ENCODE results near the gene LCN10. TPM values are rescaled to one million over a fixed set of nuclear protein-coding genes. Genes with fewer than 3 reads are reported as not detected.

Gene LCN10
- total and polyA plus RNA-seq, 2 experiments from 2014 or later, result not detected

DNA sequence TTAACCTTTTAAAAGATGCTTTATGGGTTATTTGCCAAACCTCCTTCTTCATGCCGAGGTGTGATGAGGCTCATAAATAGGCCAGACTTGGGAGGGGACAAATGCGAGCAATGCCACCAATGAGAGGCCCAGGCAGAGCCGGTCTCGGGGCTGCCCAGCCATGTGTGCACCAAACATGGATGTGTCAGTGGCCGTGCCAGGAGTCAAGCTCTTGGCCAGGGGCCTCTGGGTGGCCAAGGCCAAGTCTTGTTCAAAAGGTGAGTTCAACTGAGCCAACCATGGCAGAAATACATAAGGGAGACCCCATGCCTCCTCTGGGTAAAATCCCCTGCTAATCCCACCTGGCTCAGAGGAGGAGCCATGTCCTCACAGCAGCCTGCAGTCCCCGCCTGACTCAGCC is 32.5 kb upstream of the LCN10 start:
- Histone ChIP-seq H3K27me3 (no peaks in the 10 kb centered on the region), H3K4me1 (ENCODE audit: insufficient read depth) (peaks cover 19% of the 10 kb centered on the region), H4K20me1 (ENCODE audit: insufficient read depth, poor library complexity, severe bottlenecking) (no peaks in the 10 kb centered on the region), H3K9me2 (replicated peaks; ENCODE audit: insufficient read depth) (no peaks in the 10 kb centered on the region), H3K79me2 (no peaks in the 10 kb centered on the region), H3K4me3 (no peak overlapping the region), H2AFZ (no peak overlapping the region), H3K36me3 (replicated peaks; ENCODE audit: insufficient read depth, low read depth) (no peaks in the 10 kb centered on the region), H3K9me3 (ENCODE audit: low read depth) (no peaks in the 10 kb centered on the region), H3K27ac (no peak overlapping the region), H3K4me2 (no peak overlapping the region)
- WGBS (ENCODE audit: low lambda C conversion rate, missing lambda C conversion rate), result 59% methylated on average over 6 of the region's 6 CpGs
- DNase-seq (ENCODE audit: low spot score), result no peak
- no peak for TF ChIP-seq EZH2 (IDR thresholded peaks at IDR 0.05; ENCODE audit: borderline replicate concordance)
- TF ChIP-seq, protein P1, sequence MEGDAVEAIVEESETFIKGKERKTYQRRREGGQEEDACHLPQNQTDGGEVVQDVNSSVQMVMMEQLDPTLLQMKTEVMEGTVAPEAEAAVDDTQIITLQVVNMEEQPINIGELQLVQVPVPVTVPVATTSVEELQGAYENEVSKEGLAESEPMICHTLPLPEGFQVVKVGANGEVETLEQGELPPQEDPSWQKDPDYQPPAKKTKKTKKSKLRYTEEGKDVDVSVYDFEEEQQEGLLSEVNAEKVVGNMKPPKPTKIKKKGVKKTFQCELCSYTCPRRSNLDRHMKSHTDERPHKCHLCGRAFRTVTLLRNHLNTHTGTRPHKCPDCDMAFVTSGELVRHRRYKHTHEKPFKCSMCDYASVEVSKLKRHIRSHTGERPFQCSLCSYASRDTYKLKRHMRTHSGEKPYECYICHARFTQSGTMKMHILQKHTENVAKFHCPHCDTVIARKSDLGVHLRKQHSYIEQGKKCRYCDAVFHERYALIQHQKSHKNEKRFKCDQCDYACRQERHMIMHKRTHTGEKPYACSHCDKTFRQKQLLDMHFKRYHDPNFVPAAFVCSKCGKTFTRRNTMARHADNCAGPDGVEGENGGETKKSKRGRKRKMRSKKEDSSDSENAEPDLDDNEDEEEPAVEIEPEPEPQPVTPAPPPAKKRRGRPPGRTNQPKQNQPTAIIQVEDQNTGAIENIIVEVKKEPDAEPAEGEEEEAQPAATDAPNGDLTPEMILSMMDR (IDR thresholded peaks at IDR 0.05; ENCODE audit: poor library complexity), result no peak
- TF ChIP-seq EZH2phosphoT487 (IDR thresholded peaks at IDR 0.05; ENCODE audit: low read depth, severe bottlenecking, unreplicated experiment), result no peak

DNA sequence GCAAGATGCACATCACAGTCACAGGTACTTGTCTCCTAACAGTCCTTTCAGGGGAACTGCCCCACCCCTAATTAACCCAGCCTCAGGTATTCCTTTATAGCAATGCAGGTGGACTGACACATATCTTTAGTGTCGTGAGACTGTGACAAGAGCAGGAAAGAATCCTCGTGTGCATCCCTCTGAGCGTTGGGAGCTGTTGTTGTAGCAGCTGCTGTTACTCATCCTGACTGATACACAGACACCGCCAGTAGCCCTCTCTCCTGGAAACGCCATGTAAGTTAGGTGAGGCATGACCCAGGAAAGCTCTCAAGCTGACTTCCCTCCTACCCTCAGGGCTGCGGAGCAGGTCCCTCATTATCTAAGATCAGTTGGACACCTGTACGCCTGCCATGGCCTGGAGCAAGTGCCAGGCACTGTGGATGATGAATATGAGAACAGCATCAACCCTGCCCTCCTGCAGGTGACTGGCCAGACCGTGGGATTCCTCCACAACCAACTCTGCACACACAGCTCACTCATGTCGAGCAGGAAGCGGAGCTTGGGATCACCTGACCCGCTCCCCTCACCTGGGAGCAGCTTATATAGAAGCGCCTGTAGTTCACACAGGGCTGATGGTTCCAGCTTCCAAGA is 31.8 kb upstream of the LCN10 start:
- Histone ChIP-seq H3K4me3 (no peak overlapping the region), H2AFZ (no peak overlapping the region), H3K27me3 (no peaks in the 10 kb centered on the region), H3K4me2 (no peak overlapping the region), H3K79me2 (no peaks in the 10 kb centered on the region), H4K20me1 (ENCODE audit: insufficient read depth, poor library complexity, severe bottlenecking) (no peaks in the 10 kb centered on the region), H3K4me1 (ENCODE audit: insufficient read depth) (peaks cover 16% of the 10 kb centered on the region), H3K9me2 (replicated peaks; ENCODE audit: insufficient read depth) (no peaks in the 10 kb centered on the region), H3K27ac (no peak overlapping the region), H3K9me3 (ENCODE audit: low read depth) (no peaks in the 10 kb centered on the region), H3K36me3 (replicated peaks; ENCODE audit: insufficient read depth, low read depth) (no peaks in the 10 kb centered on the region)
- no peak for DNase-seq (ENCODE audit: low spot score)
- 79% methylated on average over 12 of the region's 12 CpGs for WGBS (ENCODE audit: low lambda C conversion rate, missing lambda C conversion rate)
- TF ChIP-seq EZH2 (IDR thresholded peaks at IDR 0.05; ENCODE audit: borderline replicate concordance) (no peak), EZH2phosphoT487 (IDR thresholded peaks at IDR 0.05; ENCODE audit: low read depth, severe bottlenecking, unreplicated experiment) (no peak)

- Histone ChIP-seq H2AFZ (no peak overlapping the region), H3K27ac (no peak overlapping the region), H3K4me3 (no peak overlapping the region), H3K4me1 (ENCODE audit: insufficient read depth) (peaks cover 16% of the 10 kb centered on the region), H3K4me2 (no peak overlapping the region), H3K27me3 (no peaks in the 10 kb centered on the region), H3K9me2 (replicated peaks; ENCODE audit: insufficient read depth) (no peaks in the 10 kb centered on the region), H3K9me3 (ENCODE audit: low read depth) (no peaks in the 10 kb centered on the region), H4K20me1 (ENCODE audit: insufficient read depth, poor library complexity, severe bottlenecking) (no peaks in the 10 kb centered on the region), H3K79me2 (no peaks in the 10 kb centered on the region), H3K36me3 (replicated peaks; ENCODE audit: insufficient read depth, low read depth) (no peaks in the 10 kb centered on the region)
- TF ChIP-seq EZH2phosphoT487 (IDR thresholded peaks at IDR 0.05; ENCODE audit: low read depth, severe bottlenecking, unreplicated experiment), result no peak
- TF ChIP-seq EZH2 (IDR thresholded peaks at IDR 0.05; ENCODE audit: borderline replicate concordance), result no peak
- TF ChIP-seq, protein P1 (IDR thresholded peaks at IDR 0.05; ENCODE audit: poor library complexity), result no peak
- 86% methylated on average over 7 of the region's 7 CpGs for WGBS (ENCODE audit: low lambda C conversion rate, missing lambda C conversion rate)
- DNase-seq (ENCODE audit: low spot score), result no peak
Measured at GRCh38 chr9:136773386-136774044, 30.8 kb upstream of the LCN10 start.

DNA sequence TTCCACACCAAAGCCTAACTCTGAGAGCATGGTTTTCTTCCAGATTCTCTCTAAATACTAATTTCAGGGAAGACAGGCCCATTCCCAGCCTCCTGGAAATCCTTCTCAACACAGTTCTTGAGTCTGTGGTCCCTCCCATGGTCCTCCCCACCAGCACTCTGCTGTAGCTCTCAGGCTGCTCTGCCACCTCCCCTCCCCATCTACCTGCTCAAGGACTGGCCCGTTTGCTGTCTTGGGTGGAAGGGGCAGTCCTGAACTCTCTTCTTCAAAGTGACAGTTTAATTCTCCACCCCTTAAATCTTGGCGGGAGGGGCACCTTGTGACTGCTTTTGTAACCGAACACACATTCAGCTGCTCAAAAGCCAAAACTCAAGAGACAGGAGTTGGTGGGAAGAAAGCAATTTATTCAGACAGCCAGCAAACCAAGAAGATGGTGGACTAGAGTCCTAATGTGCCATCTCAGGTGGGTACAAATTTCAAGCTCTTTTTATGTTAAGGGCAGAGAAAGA is 29.2 kb upstream of the LCN10 start:
- Histone ChIP-seq H3K79me2 (no peaks in the 10 kb centered on the region), H4K20me1 (ENCODE audit: insufficient read depth, poor library complexity, severe bottlenecking) (no peaks in the 10 kb centered on the region), H2AFZ (no peak overlapping the region), H3K9me3 (ENCODE audit: low read depth) (no peaks in the 10 kb centered on the region), H3K36me3 (replicated peaks; ENCODE audit: insufficient read depth, low read depth) (no peaks in the 10 kb centered on the region), H3K27ac (no peak overlapping the region), H3K4me1 (ENCODE audit: insufficient read depth) (peaks cover 5% of the 10 kb centered on the region), H3K4me2 (no peak overlapping the region), H3K4me3 (no peak overlapping the region), H3K9me2 (replicated peaks; ENCODE audit: insufficient read depth) (no peaks in the 10 kb centered on the region), H3K27me3 (no peaks in the 10 kb centered on the region)
- no peak for DNase-seq (ENCODE audit: low spot score)
- no peak for TF ChIP-seq EZH2phosphoT487 (IDR thresholded peaks at IDR 0.05; ENCODE audit: low read depth, severe bottlenecking, unreplicated experiment)
- TF ChIP-seq EZH2 (IDR thresholded peaks at IDR 0.05; ENCODE audit: borderline replicate concordance), result no peak
- TF ChIP-seq, protein P1 (IDR thresholded peaks at IDR 0.05; ENCODE audit: poor library complexity), result no peak
- 82% methylated on average over 3 of the region's 3 CpGs for WGBS (ENCODE audit: low lambda C conversion rate, missing lambda C conversion rate)

Data from hepatocyte (in vitro differentiated cells).